Suprapubic skin (tissue), 4 donors: ENCODE data around the gene PLB1.

ENCODE experiments used
- POLR2A ChIP-seq, 2 donors: fragments of 450-650 bp; IDR thresholded peaks; one replicate each; pipeline ENCODE4 v1.6.1; 2017; ENCODE audit warnings: antibody characterized with exemption in 2 of 2, mild to moderate bottlenecking in 2 of 2, moderate library complexity in 2 of 2
- POLR2AphosphoS5 ChIP-seq, 3 donors: sonication (generic); formaldehyde crosslinking; IDR thresholded peaks; one replicate each; pipeline ENCODE4 v1.6.1; 2017; ENCODE audit warnings: antibody characterized with exemption in 3 of 3
- TF ChIP-seq, protein P1 (sequence below), 2 donors: fragments of 200-600 bp in 1 of 2; fragments of 450-650 bp in 1 of 2; sonication (generic) in 1 of 2; IDR thresholded peaks; one replicate each; pipeline ENCODE4 v1.5.1; 2016 to 2019; ENCODE audit warnings: antibody characterized with exemption in 2 of 2, mild to moderate bottlenecking in 1 of 2, moderate library complexity in 1 of 2

DNA sequence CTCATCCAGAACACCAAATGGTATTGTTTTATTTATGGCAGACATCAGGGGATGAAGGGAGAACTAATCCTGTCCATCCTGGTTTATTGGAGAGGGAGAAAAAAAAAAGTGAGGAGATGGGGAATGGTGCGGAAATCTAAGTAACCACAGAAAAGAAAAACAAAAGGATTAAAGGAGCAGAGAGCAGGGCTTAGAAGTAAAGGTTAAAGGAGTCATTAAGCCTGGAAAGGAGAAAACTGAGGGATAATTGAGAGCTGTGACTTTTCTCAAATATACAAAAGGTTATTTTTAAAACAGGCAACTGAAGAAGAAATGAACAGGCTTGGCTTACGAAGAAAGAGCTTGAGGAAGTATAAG lies 128.6 kb downstream of the PLB1 start:
- TF ChIP-seq POLR2A (IDR thresholded peaks at IDR 0.05) (no peak), POLR2AphosphoS5 (IDR thresholded peaks at IDR 0.05) (no peak)
- TF ChIP-seq, protein P1, sequence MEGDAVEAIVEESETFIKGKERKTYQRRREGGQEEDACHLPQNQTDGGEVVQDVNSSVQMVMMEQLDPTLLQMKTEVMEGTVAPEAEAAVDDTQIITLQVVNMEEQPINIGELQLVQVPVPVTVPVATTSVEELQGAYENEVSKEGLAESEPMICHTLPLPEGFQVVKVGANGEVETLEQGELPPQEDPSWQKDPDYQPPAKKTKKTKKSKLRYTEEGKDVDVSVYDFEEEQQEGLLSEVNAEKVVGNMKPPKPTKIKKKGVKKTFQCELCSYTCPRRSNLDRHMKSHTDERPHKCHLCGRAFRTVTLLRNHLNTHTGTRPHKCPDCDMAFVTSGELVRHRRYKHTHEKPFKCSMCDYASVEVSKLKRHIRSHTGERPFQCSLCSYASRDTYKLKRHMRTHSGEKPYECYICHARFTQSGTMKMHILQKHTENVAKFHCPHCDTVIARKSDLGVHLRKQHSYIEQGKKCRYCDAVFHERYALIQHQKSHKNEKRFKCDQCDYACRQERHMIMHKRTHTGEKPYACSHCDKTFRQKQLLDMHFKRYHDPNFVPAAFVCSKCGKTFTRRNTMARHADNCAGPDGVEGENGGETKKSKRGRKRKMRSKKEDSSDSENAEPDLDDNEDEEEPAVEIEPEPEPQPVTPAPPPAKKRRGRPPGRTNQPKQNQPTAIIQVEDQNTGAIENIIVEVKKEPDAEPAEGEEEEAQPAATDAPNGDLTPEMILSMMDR (IDR thresholded peaks at IDR 0.05): no peak
